ENCODE results near the gene MAP3K1.
A peak's percentile ranks its signal among the peaks of the same experiment; 100 is the strongest.
"Not testable (repeated sequence)": the region's sequence is repeated elsewhere in the genome, so short reads cannot be mapped to it uniquely, and the experiment has no call there.

MAP3K1 gene

DNA sequence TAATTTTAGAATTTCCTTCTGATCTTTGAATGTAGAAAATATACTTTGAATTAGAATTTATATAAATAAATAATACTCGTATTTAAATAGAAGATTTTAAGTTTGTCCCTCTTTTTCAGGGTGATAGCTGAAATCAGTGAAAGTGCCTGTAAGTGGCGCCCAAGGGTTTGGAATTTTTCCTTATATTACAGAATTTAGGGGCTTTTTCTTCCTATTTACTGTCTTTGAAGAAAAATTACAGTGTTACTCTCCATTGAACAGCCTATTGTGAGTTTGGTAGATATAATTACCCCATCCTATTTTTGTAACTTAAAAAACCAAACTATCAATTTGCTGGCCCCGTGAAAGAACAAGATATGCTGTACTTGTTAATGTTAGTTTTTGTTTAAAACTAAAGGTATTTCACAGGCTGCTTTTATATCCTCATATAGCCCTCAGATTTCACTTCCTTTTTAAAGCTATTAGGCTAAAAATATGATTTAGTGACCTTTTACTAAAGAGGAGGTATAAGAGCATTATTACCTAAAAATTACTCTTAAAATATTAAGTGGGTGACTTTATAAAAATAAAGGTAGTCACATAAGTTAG, 3.2 kb downstream of the MAP3K1 start:
- Histone ChIP-seq H3K27ac (ENCODE audit: low read length) (peak overlapping the region; percentile 97), H3K9ac (ENCODE audit: low read length) (peak overlapping the region; percentile 95), H3K4me3 (ENCODE audit: low read length) (peak overlapping the region; percentile 98)

DNA sequence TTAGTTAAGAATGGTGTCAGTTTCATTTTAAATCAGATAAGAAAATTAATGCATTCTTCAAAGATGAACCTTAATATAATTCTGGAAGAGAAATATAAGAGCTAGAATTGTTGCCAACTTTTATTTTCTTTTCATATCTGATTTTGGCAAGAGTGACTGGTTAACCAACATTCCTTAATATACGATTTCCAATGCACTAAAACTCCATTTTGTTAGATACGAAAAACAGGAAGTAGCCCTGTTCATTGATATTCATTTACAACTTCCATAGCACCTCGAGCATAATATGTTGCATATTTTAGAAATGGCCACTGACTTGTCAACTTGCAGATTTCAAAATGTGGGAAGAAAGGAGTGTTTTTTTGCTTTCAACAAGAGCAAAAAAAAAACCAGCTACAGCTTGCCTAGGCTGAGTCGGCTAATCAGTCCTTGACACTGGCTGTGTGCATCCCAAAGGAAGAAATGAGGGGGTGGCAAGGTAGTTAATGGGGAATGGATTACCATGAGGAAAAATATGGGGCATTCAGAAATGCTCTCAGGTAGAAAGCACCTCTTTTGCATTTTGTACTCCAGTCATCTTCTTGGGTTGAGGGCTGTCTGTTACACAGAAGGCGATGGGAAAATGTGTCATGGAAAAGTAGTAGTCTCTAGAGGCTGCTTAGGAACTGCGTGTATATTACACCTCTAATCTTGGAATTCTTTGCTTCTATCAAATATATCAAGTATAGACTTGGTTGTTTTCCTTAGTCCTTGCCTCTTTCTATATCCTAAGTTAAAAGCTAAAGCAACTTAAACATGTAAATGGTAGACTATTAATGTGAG, 3.9 kb downstream of the MAP3K1 start:
- Histone ChIP-seq H4K20me1 (ENCODE audit: insufficient read depth, low read length) (peaks cover 49% of the 10 kb centered on the region), H3K4me3 (ENCODE audit: low read length) (peak overlapping the region; percentile 98), H2AFZ (ENCODE audit: low read depth, low read length) (no peak overlapping the region), H3K27me3 (ENCODE audit: low read depth, low read length) (no peaks in the 10 kb centered on the region), H3K4me2 (ENCODE audit: low read length) (peak overlapping the region; percentile 86), H3K79me2 (ENCODE audit: low read length) (peaks cover 89% of the 10 kb centered on the region), H3K9me3 (ENCODE audit: insufficient read depth, low read length) (no peaks in the 10 kb centered on the region), H3K36me3 (replicated peaks; ENCODE audit: low read depth, low read length) (peaks cover 15% of the 10 kb centered on the region), H3K9ac (ENCODE audit: low read length) (peak overlapping the region; percentile 95), H3K4me1 (ENCODE audit: low read length) (peaks cover 36% of the 10 kb centered on the region), H3K27ac (ENCODE audit: low read length) (peak overlapping the region; percentile 97)
- TF ChIP-seq EZH2phosphoT487 (IDR thresholded peaks at IDR 0.05; ENCODE audit: low read depth) = no peak
- TF ChIP-seq, protein P1, sequence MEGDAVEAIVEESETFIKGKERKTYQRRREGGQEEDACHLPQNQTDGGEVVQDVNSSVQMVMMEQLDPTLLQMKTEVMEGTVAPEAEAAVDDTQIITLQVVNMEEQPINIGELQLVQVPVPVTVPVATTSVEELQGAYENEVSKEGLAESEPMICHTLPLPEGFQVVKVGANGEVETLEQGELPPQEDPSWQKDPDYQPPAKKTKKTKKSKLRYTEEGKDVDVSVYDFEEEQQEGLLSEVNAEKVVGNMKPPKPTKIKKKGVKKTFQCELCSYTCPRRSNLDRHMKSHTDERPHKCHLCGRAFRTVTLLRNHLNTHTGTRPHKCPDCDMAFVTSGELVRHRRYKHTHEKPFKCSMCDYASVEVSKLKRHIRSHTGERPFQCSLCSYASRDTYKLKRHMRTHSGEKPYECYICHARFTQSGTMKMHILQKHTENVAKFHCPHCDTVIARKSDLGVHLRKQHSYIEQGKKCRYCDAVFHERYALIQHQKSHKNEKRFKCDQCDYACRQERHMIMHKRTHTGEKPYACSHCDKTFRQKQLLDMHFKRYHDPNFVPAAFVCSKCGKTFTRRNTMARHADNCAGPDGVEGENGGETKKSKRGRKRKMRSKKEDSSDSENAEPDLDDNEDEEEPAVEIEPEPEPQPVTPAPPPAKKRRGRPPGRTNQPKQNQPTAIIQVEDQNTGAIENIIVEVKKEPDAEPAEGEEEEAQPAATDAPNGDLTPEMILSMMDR (IDR thresholded peaks at IDR 0.05; ENCODE audit: low read depth, low read length) = no peak

More for the DNA sequence above, 3.2 kb downstream of the MAP3K1 start:
- Histone ChIP-seq H3K4me1 (ENCODE audit: low read length) (peaks cover 40% of the 10 kb centered on the region), H3K4me2 (ENCODE audit: low read length) (peak overlapping the region; percentile 86), H3K36me3 (replicated peaks; ENCODE audit: low read depth, low read length) (peaks cover 13% of the 10 kb centered on the region), H3K9me3 (ENCODE audit: insufficient read depth, low read length) (no peaks in the 10 kb centered on the region), H3K79me2 (ENCODE audit: low read length) (peaks cover 82% of the 10 kb centered on the region), H2AFZ (ENCODE audit: low read depth, low read length) (no peak overlapping the region), H3K27me3 (ENCODE audit: low read depth, low read length) (no peaks in the 10 kb centered on the region), H4K20me1 (ENCODE audit: insufficient read depth, low read length) (peaks cover 42% of the 10 kb centered on the region)
- no peak for TF ChIP-seq EZH2phosphoT487 (IDR thresholded peaks at IDR 0.05; ENCODE audit: low read depth)
- TF ChIP-seq, protein P1 (IDR thresholded peaks at IDR 0.05; ENCODE audit: low read depth, low read length) = peak; percentile 12; the same call in 1 of the 2 replicates

DNA sequence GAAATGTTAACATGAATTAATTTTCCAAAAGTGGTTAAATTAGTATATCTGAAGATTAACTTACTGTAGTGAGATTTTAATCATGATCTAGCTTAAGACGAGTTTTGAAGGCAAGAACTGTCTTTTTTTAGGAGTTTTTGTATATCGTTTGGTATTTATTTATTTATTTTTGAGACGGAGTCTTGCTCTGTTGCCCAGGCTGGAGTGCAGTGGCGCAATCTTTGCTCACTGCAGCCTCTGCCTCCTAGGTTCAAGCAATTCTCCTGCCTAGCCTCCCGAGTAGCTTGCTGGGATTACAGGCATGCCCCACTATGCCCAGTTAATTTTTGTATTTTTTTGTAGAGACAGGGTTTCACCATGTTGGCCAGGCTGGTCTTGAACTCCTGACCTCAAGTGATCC, 6.5 kb downstream of the MAP3K1 start:
- H3K4me2 ChIP-seq (ENCODE audit: low read length); H3K9me3 ChIP-seq (ENCODE audit: insufficient read depth, low read length); H3K27ac ChIP-seq (ENCODE audit: low read length); H3K4me3 ChIP-seq (ENCODE audit: low read length); H3K9ac ChIP-seq (ENCODE audit: low read length); H3K27me3 ChIP-seq (ENCODE audit: low read depth, low read length); H2AFZ ChIP-seq (ENCODE audit: low read depth, low read length): not testable (repeated sequence)
- Histone ChIP-seq H3K36me3 (replicated peaks; ENCODE audit: low read depth, low read length) (peaks cover 17% of the 10 kb centered on the region), H4K20me1 (ENCODE audit: insufficient read depth, low read length) (peaks cover 74% of the 10 kb centered on the region), H3K79me2 (ENCODE audit: low read length) (peaks cover 100% of the 10 kb centered on the region), H3K4me1 (ENCODE audit: low read length) (peaks cover 36% of the 10 kb centered on the region)

DNA sequence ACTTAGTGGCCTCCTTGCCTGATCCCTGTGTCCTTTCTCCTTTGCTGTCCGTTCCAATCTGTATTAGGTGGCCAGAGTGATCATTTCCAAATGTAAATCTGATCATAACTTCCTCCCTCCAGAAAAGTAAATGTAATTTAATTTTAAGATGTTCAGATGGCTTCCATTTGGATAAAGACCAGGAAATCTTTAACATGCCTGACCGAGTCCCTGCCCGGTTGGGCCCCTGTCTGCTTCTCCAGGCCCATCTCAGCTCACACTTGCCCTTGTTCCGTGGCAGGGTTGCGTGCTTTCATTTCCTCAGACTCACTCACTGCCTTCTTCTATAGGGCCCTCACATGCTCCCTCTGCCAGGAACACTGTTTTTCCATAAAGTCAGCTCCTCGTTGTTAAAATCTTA, 7.6 kb downstream of the MAP3K1 start:
- Histone ChIP-seq H3K27me3 (ENCODE audit: low read depth, low read length) (no peaks in the 10 kb centered on the region), H3K36me3 (replicated peaks; ENCODE audit: low read depth, low read length) (peaks cover 17% of the 10 kb centered on the region)

More for the DNA sequence above, 7.6 kb downstream of the MAP3K1 start:
- Histone ChIP-seq H2AFZ (ENCODE audit: low read depth, low read length) (no peak overlapping the region), H3K9me3 (ENCODE audit: insufficient read depth, low read length) (no peaks in the 10 kb centered on the region), H3K4me3 (ENCODE audit: low read length) (peak overlapping the region; percentile 1; the same call in 1 of the 2 replicates), H3K9ac (ENCODE audit: low read length) (no peak overlapping the region), H3K4me1 (ENCODE audit: low read length) (peaks cover 39% of the 10 kb centered on the region), H3K4me2 (ENCODE audit: low read length) (peak overlapping the region; percentile 27), H4K20me1 (ENCODE audit: insufficient read depth, low read length) (peaks cover 85% of the 10 kb centered on the region), H3K79me2 (ENCODE audit: low read length) (peaks cover 100% of the 10 kb centered on the region), H3K27ac (ENCODE audit: low read length) (no peak overlapping the region)
- TF ChIP-seq EZH2phosphoT487 (IDR thresholded peaks at IDR 0.05; ENCODE audit: low read depth) = no peak
- TF ChIP-seq, protein P1 (IDR thresholded peaks at IDR 0.05; ENCODE audit: low read depth, low read length) = no peak

All from OCI-LY3 (cell line).